ENCODE data around the gene APEX1.
"Not testable (repeated sequence)": the region's sequence is repeated elsewhere in the genome, so short reads cannot be mapped to it uniquely, and the experiment has no call there.

The APEX1 gene

GRCh38 chr14:20503898-20504297 lies 48.9 kb downstream of the APEX1 start:
- CTCF ChIA-PET = no interaction called here
- no peak for TF ChIP-seq CTCF (IDR thresholded peaks at IDR 0.05; ENCODE audit: control extremely low read depth, extremely low read depth, low read depth, missing control alignments)
- POLR2A ChIA-PET = no interaction called here
- no peak for DNase-seq (ENCODE audit: extremely low spot score)

DNA sequence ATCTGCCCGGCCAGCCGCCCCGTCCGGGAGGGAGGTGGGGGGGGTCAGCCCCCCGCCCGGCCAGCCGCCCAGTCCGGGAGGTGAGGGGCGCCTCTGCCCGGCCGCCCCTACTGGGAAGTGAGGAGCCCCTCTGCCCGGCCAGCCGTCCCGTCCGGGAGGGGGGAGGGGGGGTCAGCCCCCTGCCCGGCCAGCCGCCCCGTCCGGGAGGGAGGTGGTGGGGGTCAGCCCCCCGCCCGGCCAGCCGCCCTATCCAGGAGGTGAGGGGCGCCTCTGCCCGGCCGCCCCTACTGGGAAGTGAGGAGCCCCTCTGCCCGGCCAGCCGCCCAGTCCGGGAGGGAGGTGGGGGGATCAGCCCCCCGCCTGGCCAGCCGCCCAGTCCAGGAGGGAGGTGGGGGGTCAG lies 51.2 kb downstream of the APEX1 start:
- DNase-seq (ENCODE audit: extremely low spot score); POLR2A ChIA-PET; CTCF ChIA-PET: not testable (repeated sequence)

- DNase-seq (ENCODE audit: extremely low spot score); POLR2A ChIA-PET; CTCF ChIA-PET: not testable (repeated sequence)
Measured at GRCh38 chr14:20506752-20507151, 51.7 kb downstream of the APEX1 start.
